Large intestine (tissue), 12 donors: ENCODE data around the gene CGB3. TPM values are rescaled to one million over a fixed set of nuclear protein-coding genes. Genes with fewer than 3 reads are reported as not detected.
"Not testable (repeated sequence)": the region's sequence is repeated elsewhere in the genome, so short reads cannot be mapped to it uniquely, and the experiment has no call there.

Experiments
- DNase-seq, 2 donors: peaks; one replicate each; pipeline versions ENCODE4 v3.0.0 to v3.0.0-alpha.2; 2013
- H3K27ac ChIP-seq: one replicate; pipeline ENCODE4 v1.5.1; 2013; ENCODE audit warnings: low read length
- H3K27me3 ChIP-seq: 2 replicates; pipeline ENCODE4 v1.6.1; 2013; ENCODE audit warnings: low read length; ENCODE audit not compliant: control insufficient read depth, insufficient read depth
- H3K36me3 ChIP-seq: 2 replicates; pipeline ENCODE4 v1.6.1; 2013; ENCODE audit warnings: low read length; ENCODE audit not compliant: control insufficient read depth, insufficient read depth
- H3K4me1 ChIP-seq: one replicate; pipeline ENCODE4 v1.6.1; 2013; ENCODE audit warnings: low read length; ENCODE audit not compliant: control insufficient read depth, insufficient read depth
- H3K4me3 ChIP-seq: one replicate; pipeline ENCODE4 v1.5.1; 2013; ENCODE audit warnings: low read length
- H3K9me3 ChIP-seq: one replicate; pipeline ENCODE4 v1.6.1; 2013; ENCODE audit warnings: mild to moderate bottlenecking, low read depth, low read length, moderate library complexity; ENCODE audit not compliant: control insufficient read depth
- WGBS: methylation state at CpG from one replicate; pipeline ENCODE4 v1.1.5; 2013; ENCODE audit warnings: low lambda C conversion rate; ENCODE audit not compliant: insufficient coverage; 5-methylcytosine and 5-hydroxymethylcytosine counted together
- long read RNA-seq, 11 donors: transcript quantifications; one replicate each; lab custom pipeline, GENCODE V29; 2026
- polyA plus RNA-seq: library from polyadenylated mRNA; unstranded; fragments of 120-200 nt; gene quantifications from one replicate; pipeline ENCODE4 v1.2.1, GENCODE V29; 2013

Gene CGB3
- not detected for polyA plus RNA-seq
- long read RNA-seq, donor 1, result 0 reads
- long read RNA-seq, donor 2, result 0 reads
- long read RNA-seq, donor 3, result 0 reads
- long read RNA-seq, donor 4, result 0 reads
- long read RNA-seq, donor 5, result 0 reads
- long read RNA-seq, donor 6, transcript CGB3-201 (3 exons, 877 nt), result major isoform, 5 of 5 reads
- long read RNA-seq, donor 6, partial matches to known transcripts, result 0 of 5 reads
- long read RNA-seq, donor 6, other reads (novel, unspliced or antisense), result 0 of 5 reads
- long read RNA-seq, donor 7, result 0 reads
- long read RNA-seq, donor 8, result 0 reads
- long read RNA-seq, donor 9, result 0 reads
- long read RNA-seq, donor 10, result 0 reads
- long read RNA-seq, donor 11, result 0 reads

- not testable (repeated sequence) for H3K4me3 ChIP-seq, DNase-seq, H3K9me3 ChIP-seq, H3K36me3 ChIP-seq, H3K4me1 ChIP-seq, H3K27ac ChIP-seq
- no CpG with 5 or more reads among the region's 15 CpGs for WGBS
- H3K27me3 ChIP-seq, result peaks cover 32% of the 10 kb centered on the region
Measured at GRCh38 chr19:49024233-49024632, at the start of gene CGB3. TSS of gene CGB3 (minus strand) at chr19:49024333. CDS start at chr19:49023971, 362 bp downstream.

- peaks cover 14% of the 10 kb centered on the region for H3K9me3 ChIP-seq
- H3K4me1 ChIP-seq, result no peaks in the 10 kb centered on the region
- no peak for DNase-seq
- peaks cover 62% of the 10 kb centered on the region for H3K27me3 ChIP-seq
- WGBS, result no CpG with 5 or more reads among the region's 93 CpGs
- H3K4me3 ChIP-seq, result no peak overlapping the region
- no peaks in the 10 kb centered on the region for H3K36me3 ChIP-seq
- H3K27ac ChIP-seq, result no peak overlapping the region
Measured at GRCh38 chr19:49071860-49072547, 47.9 kb upstream of the CGB3 start.

GRCh38 chr19:49070416-49070815 lies 46.3 kb upstream of the CGB3 start:
- WGBS, result 80% methylated on average over 1 of the region's 21 CpGs

GRCh38 chr19:49069026-49069425 lies 44.9 kb upstream of the CGB3 start:
- H3K4me3 ChIP-seq, result no peak overlapping the region
- H3K27ac ChIP-seq, result no peak overlapping the region
- no CpG with 5 or more reads among the region's 9 CpGs for WGBS
- H3K9me3 ChIP-seq, result peaks cover 14% of the 10 kb centered on the region
- H3K36me3 ChIP-seq, result no peaks in the 10 kb centered on the region
- H3K27me3 ChIP-seq, result peaks cover 82% of the 10 kb centered on the region
- DNase-seq, result no peak
- no peaks in the 10 kb centered on the region for H3K4me1 ChIP-seq

More at GRCh38 chr19:49070416-49070815, 46.3 kb upstream of the CGB3 start:
- Histone ChIP-seq H3K27me3 (peaks cover 77% of the 10 kb centered on the region), H3K9me3 (peaks cover 14% of the 10 kb centered on the region), H3K4me1 (no peaks in the 10 kb centered on the region), H3K4me3 (no peak overlapping the region), H3K36me3 (no peaks in the 10 kb centered on the region), H3K27ac (no peak overlapping the region)
- DNase-seq, result no peak

- H3K36me3 ChIP-seq, result no peaks in the 10 kb centered on the region
- no peak overlapping the region for H3K27ac ChIP-seq
- peaks cover 9% of the 10 kb centered on the region for H3K9me3 ChIP-seq
- no peak for DNase-seq
- peaks cover 81% of the 10 kb centered on the region for H3K27me3 ChIP-seq
- H3K4me1 ChIP-seq, result no peaks in the 10 kb centered on the region
- no CpG with 5 or more reads among the region's 3 CpGs for WGBS
- H3K4me3 ChIP-seq, result no peak overlapping the region
Measured at GRCh38 chr19:49067554-49067953, 43.4 kb upstream of the CGB3 start.

- no peak overlapping the region for H3K27ac ChIP-seq
- H3K4me1 ChIP-seq, result no peaks in the 10 kb centered on the region
- no peak overlapping the region for H3K4me3 ChIP-seq
- peaks cover 83% of the 10 kb centered on the region for H3K27me3 ChIP-seq
- H3K9me3 ChIP-seq, result peaks cover 13% of the 10 kb centered on the region
- WGBS, result no CpG with 5 or more reads among the region's 13 CpGs
- H3K36me3 ChIP-seq, result no peaks in the 10 kb centered on the region
- DNase-seq, result no peak
Measured at GRCh38 chr19:49065905-49066512, 41.9 kb upstream of the CGB3 start.

- H3K27me3 ChIP-seq, result peaks cover 81% of the 10 kb centered on the region
- DNase-seq, result no peak
- WGBS, result no CpG with 5 or more reads among the region's 53 CpGs
- no peak within 1 kb of the TSS for H3K4me3 ChIP-seq
- H3K36me3 ChIP-seq, result no peaks in the 10 kb centered on the region
- peaks cover 5% of the 10 kb centered on the region for H3K9me3 ChIP-seq
- no peak within 1 kb of the TSS for H3K27ac ChIP-seq
- H3K4me1 ChIP-seq, result no peaks in the 10 kb centered on the region
Measured at GRCh38 chr19:49064768-49065611, 40.9 kb upstream of the CGB3 start, which contains the start of gene NTF4. TSS of gene NTF4 (minus strand) at chr19:49064818. CDS start at chr19:49061997, 2,821 bp downstream.

GRCh38 chr19:49064029-49064629 lies 40.0 kb upstream of the CGB3 start:
- Histone ChIP-seq H3K4me3 (no peak overlapping the region), H3K27me3 (peaks cover 80% of the 10 kb centered on the region)
- no CpG with 5 or more reads among the region's 10 CpGs for WGBS

GRCh38 chr19:49061445-49061844 lies 37.3 kb upstream of the CGB3 start:
- H3K4me3 ChIP-seq, result no peak overlapping the region
- H3K9me3 ChIP-seq, result peaks cover 11% of the 10 kb centered on the region
- no peak overlapping the region for H3K27ac ChIP-seq
- DNase-seq, result no peak
- WGBS, result no CpG with 5 or more reads among the region's 25 CpGs
- H3K36me3 ChIP-seq, result no peaks in the 10 kb centered on the region
- H3K4me1 ChIP-seq, result peaks cover 9% of the 10 kb centered on the region
- H3K27me3 ChIP-seq, result peaks cover 90% of the 10 kb centered on the region

More at GRCh38 chr19:49064029-49064629, 40.0 kb upstream of the CGB3 start:
- no peak for DNase-seq
- H3K36me3 ChIP-seq, result no peaks in the 10 kb centered on the region
- no peaks in the 10 kb centered on the region for H3K4me1 ChIP-seq
- H3K9me3 ChIP-seq, result peaks cover 5% of the 10 kb centered on the region
- no peak overlapping the region for H3K27ac ChIP-seq
